Measurements from ENCODE around the gene MRPL37.

MRPL37 gene

GRCh38 chr1:54199765-54200518, at the start of gene MRPL37, which contains the start of gene CYB5RL:
Gene MRPL37 (plus strand): TSS chr1:54200167. CDS start chr1:54200244, 77 bp downstream.
Gene CYB5RL (minus strand): TSS chr1:54200030. CDS start chr1:54195616, 4,414 bp downstream.
- in situ Hi-C loops (cut with HindIII; ENCODE audit: low pct_ligation_motif_present, low sequenced_read_pairs): no loop called here
- Histone ChIP-seq H3K4me3 (ENCODE audit: low read depth, low read length) (peak within 1 kb of the TSS; percentile 91), H3K27me3 (replicated peaks) (no peaks in the 10 kb centered on the region), H3K36me3 (replicated peaks) (peaks cover 1% of the 10 kb centered on the region), H3K27ac (peak within 1 kb of the TSS; percentile 49)
- peak; percentile 98 for DNase-seq
- TF ChIP-seq, protein P1, sequence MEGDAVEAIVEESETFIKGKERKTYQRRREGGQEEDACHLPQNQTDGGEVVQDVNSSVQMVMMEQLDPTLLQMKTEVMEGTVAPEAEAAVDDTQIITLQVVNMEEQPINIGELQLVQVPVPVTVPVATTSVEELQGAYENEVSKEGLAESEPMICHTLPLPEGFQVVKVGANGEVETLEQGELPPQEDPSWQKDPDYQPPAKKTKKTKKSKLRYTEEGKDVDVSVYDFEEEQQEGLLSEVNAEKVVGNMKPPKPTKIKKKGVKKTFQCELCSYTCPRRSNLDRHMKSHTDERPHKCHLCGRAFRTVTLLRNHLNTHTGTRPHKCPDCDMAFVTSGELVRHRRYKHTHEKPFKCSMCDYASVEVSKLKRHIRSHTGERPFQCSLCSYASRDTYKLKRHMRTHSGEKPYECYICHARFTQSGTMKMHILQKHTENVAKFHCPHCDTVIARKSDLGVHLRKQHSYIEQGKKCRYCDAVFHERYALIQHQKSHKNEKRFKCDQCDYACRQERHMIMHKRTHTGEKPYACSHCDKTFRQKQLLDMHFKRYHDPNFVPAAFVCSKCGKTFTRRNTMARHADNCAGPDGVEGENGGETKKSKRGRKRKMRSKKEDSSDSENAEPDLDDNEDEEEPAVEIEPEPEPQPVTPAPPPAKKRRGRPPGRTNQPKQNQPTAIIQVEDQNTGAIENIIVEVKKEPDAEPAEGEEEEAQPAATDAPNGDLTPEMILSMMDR (IDR thresholded peaks at IDR 0.05; ENCODE audit: low read depth, low read length, missing control alignments): no peak

DNA sequence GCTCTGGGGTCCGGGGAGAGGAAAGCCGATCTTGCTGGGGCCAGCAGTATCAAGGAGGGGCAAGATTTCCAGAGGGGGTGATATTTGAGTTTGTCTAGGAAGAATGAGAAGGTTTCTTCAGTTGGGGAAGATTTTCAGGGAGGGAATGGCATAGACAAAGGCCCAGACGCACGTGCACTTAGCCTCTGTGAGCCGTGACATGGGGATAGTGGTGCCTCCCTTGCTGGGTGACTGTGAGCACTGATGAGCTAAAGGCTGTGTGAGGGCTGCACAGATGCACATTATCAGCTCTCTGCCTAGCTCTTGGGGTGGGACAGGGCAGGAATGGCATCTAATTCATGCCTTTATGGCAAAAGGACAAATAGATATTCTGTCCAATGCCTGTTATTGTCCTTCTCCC, 49.0 kb upstream of the MRPL37 start:
- H3K36me3 ChIP-seq (replicated peaks): no peaks in the 10 kb centered on the region
- H3K27ac ChIP-seq: no peak overlapping the region
- TF ChIP-seq, protein P1 (IDR thresholded peaks at IDR 0.05; ENCODE audit: low read depth, low read length, missing control alignments): no peak
- no peak overlapping the region for H3K4me3 ChIP-seq (ENCODE audit: low read depth, low read length)
- in situ Hi-C loops (cut with HindIII; ENCODE audit: low pct_ligation_motif_present, low sequenced_read_pairs): no loop called here
- H3K27me3 ChIP-seq (replicated peaks): no peaks in the 10 kb centered on the region
- DNase-seq: no peak

- TF ChIP-seq, protein P1 (IDR thresholded peaks at IDR 0.05; ENCODE audit: low read depth, low read length, missing control alignments): no peak
- in situ Hi-C loops (cut with HindIII; ENCODE audit: low pct_ligation_motif_present, low sequenced_read_pairs): no loop called here
Measured at GRCh38 chr1:54152696-54153095, 47.3 kb upstream of the MRPL37 start, which contains the start of gene CDCP2. Gene CDCP2 (minus strand): TSS chr1:54153000. CDS start chr1:54152922, 78 bp downstream.

GRCh38 chr1:54153535-54154439, 46.2 kb upstream of the MRPL37 start:
- DNase-seq: peak; percentile 55
- no peak overlapping the region for H3K27ac ChIP-seq
- no peak overlapping the region for H3K4me3 ChIP-seq (ENCODE audit: low read depth, low read length)
- in situ Hi-C loops (cut with HindIII; ENCODE audit: low pct_ligation_motif_present, low sequenced_read_pairs): no loop called here
- no peaks in the 10 kb centered on the region for H3K27me3 ChIP-seq (replicated peaks)
- no peaks in the 10 kb centered on the region for H3K36me3 ChIP-seq (replicated peaks)
- TF ChIP-seq, protein P1 (IDR thresholded peaks at IDR 0.05; ENCODE audit: low read depth, low read length, missing control alignments): no peak

More at GRCh38 chr1:54152696-54153095, 47.3 kb upstream of the MRPL37 start, which contains the start of gene CDCP2:
- no peaks in the 10 kb centered on the region for H3K27me3 ChIP-seq (replicated peaks)
- no peak within 1 kb of the TSS for H3K4me3 ChIP-seq (ENCODE audit: low read depth, low read length)
- H3K27ac ChIP-seq: no peak within 1 kb of the TSS
- no peak for DNase-seq
- no peaks in the 10 kb centered on the region for H3K36me3 ChIP-seq (replicated peaks)

DNA sequence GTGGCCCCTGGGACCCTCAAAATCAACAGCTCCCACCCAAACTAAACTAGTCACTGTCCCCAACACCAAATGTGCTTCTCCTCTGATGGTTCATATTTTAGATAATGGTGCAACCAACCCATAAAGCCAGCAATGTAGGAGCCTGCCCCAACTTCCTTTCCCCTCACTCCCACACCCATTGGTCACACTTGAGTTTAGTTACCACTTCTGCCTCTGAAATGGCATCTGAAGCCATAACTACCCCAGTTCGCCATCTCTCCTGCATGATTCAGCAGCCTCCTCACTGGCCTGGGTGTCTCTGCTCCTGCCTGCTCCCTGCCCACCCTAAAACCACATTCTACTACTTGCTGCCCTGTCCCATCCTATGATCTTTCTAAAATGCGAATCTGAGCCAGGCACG, 43.8 kb upstream of the MRPL37 start:
- Histone ChIP-seq H3K36me3 (replicated peaks) (no peaks in the 10 kb centered on the region), H3K4me3 (ENCODE audit: low read depth, low read length) (no peak overlapping the region), H3K27ac (no peak overlapping the region), H3K27me3 (replicated peaks) (no peaks in the 10 kb centered on the region)
- no peak for DNase-seq
- TF ChIP-seq, protein P1 (IDR thresholded peaks at IDR 0.05; ENCODE audit: low read depth, low read length, missing control alignments): no peak
- in situ Hi-C loops (cut with HindIII; ENCODE audit: low pct_ligation_motif_present, low sequenced_read_pairs): no loop called here
